ENCODE measurements around the gene SAE1.

GRCh38 chr19:47084879-47085439, 45.7 kb upstream of the SAE1 start:
- TF ChIP-seq CTCF (IDR thresholded peaks at IDR 0.05) (no peak), EZH2 (IDR thresholded peaks at IDR 0.05) (no peak), EZH2phosphoT487 (IDR thresholded peaks at IDR 0.05) (no peak)
